ENCODE results near the gene CIROP. TPM values are rescaled to one million over a fixed set of nuclear protein-coding genes. Genes with fewer than 3 reads are reported as not detected.
A peak's percentile ranks its signal among the peaks of the same experiment; 100 is the strongest.

Gene CIROP
- total RNA-seq, 6 donors from 2014 or later = not detected

- peaks cover 9 to 25% (median 13%) of the 10 kb centered on the region in 4 donors for H3K4me1 ChIP-seq
- H3K27me3 ChIP-seq = no peaks in the 10 kb centered on the region
- peak in 1 of 2 donors; percentile 15 for ATAC-seq (ENCODE audit: low FRiP score in 2 of 2)
- no peak overlapping the region for H3K4me3 ChIP-seq
- no peak for DNase-seq
- TF ChIP-seq EP300 (IDR thresholded peaks at IDR 0.05) (no peak), POLR2A (IDR thresholded peaks at IDR 0.05) (no peak), POLR2AphosphoS5 (IDR thresholded peaks at IDR 0.05) (no peak), CTCF (IDR thresholded peaks at IDR 0.05) (no peak)
- no peaks in the 10 kb centered on the region for H3K36me3 ChIP-seq
- 93 to 97% methylated on average over 5 of the region's 5 CpGs for WGBS, 2 donors
- no peaks in the 10 kb centered on the region for H3K9me3 ChIP-seq
- no peak overlapping the region for H3K27ac ChIP-seq
Observed at GRCh38 chr14:23148591-23149249, 43.9 kb upstream of the CIROP start.

GRCh38 chr14:23147676-23148075 is 42.9 kb upstream of the CIROP start:
- no peak overlapping the region for H3K27ac ChIP-seq
- TF ChIP-seq EP300 (IDR thresholded peaks at IDR 0.05) (no peak), POLR2A (IDR thresholded peaks at IDR 0.05) (no peak), POLR2AphosphoS5 (IDR thresholded peaks at IDR 0.05) (no peak), CTCF (IDR thresholded peaks at IDR 0.05) (no peak)
- no peaks in the 10 kb centered on the region for H3K27me3 ChIP-seq
- 69% methylated on average over 1 of the region's 1 CpG; no CpG with 5 or more reads in 1 of the 2 donors for WGBS, 2 donors
- DNase-seq (no peak), ATAC-seq (ENCODE audit: low FRiP score in 2 of 2) (no peak)
- H3K4me3 ChIP-seq = no peak overlapping the region
- H3K36me3 ChIP-seq = no peaks in the 10 kb centered on the region
- H3K4me1 ChIP-seq = peaks cover 0 to 24% (median 3%) of the 10 kb centered on the region in 4 donors
- H3K9me3 ChIP-seq = no peaks in the 10 kb centered on the region

- Histone ChIP-seq H3K27me3 (no peaks in the 10 kb centered on the region), H3K4me1 (peaks cover 0 to 21% (median 5%) of the 10 kb centered on the region in 4 donors), H3K4me3 (no peak overlapping the region), H3K36me3 (no peaks in the 10 kb centered on the region), H3K9me3 (no peaks in the 10 kb centered on the region), H3K27ac (peak overlapping the region in 1 of 4 donors; percentile 66)
- ATAC-seq (ENCODE audit: low FRiP score in 2 of 2) (no peak), DNase-seq (no peak)
- 84 to 93% methylated on average over 4 of the region's 4 CpGs for WGBS, 2 donors
- TF ChIP-seq POLR2A (IDR thresholded peaks at IDR 0.05) (no peak), CTCF (IDR thresholded peaks at IDR 0.05) (no peak), EP300 (IDR thresholded peaks at IDR 0.05) (no peak), POLR2AphosphoS5 (IDR thresholded peaks at IDR 0.05) (no peak)
Observed at GRCh38 chr14:23146980-23147379, 42.2 kb upstream of the CIROP start.

- H3K27ac ChIP-seq = peak overlapping the region in 2 of 4 donors; percentile 17 to 66
- H3K36me3 ChIP-seq = no peaks in the 10 kb centered on the region
- DNase-seq (no peak), ATAC-seq (ENCODE audit: low FRiP score in 2 of 2) (peak in 1 of 2 donors; percentile 28)
- H3K4me1 ChIP-seq = peaks cover 0 to 21% (median 5%) of the 10 kb centered on the region in 4 donors
- 92 to 93% methylated on average over 2 of the region's 2 CpGs for WGBS, 2 donors
- H3K9me3 ChIP-seq = no peaks in the 10 kb centered on the region
- TF ChIP-seq POLR2A (IDR thresholded peaks at IDR 0.05) (no peak), CTCF (IDR thresholded peaks at IDR 0.05) (no peak), POLR2AphosphoS5 (IDR thresholded peaks at IDR 0.05) (no peak), EP300 (IDR thresholded peaks at IDR 0.05) (no peak)
- no peak overlapping the region for H3K4me3 ChIP-seq
- H3K27me3 ChIP-seq = no peaks in the 10 kb centered on the region
Observed at GRCh38 chr14:23146351-23146910, 41.6 kb upstream of the CIROP start.

Measured in upper lobe of left lung (tissue), 6 donors.